Natural killer cell (primary cell): ENCODE results near the gene TNFRSF12A. TPM values are rescaled to one million over a fixed set of nuclear protein-coding genes. Genes with fewer than 3 reads are reported as not detected.

Source experiments
- ATAC-seq, 3 donors: fragments of 150-1000 bp in 2 of 3; fragments of 200-7000 bp in 1 of 3; cut with Tn5 transposase; 1 replicate in 1 of 3; 2 replicates in 2 of 3; pipeline ENCODE4 v1.10.0; 2021; ENCODE audit warnings: mild to moderate bottlenecking in 2 of 3, moderate library complexity in 2 of 3
- DNase-seq, 2 donors: peaks; one replicate each; pipeline versions ENCODE4 v3.0.0 to v3.0.0-alpha.2; 2013 to 2021; ENCODE audit warnings: mixed read lengths in 1 of 2
- H3K27ac ChIP-seq: one replicate; pipeline ENCODE4 v1.5.1; 2013; ENCODE audit warnings: mild to moderate bottlenecking, low read length
- H3K27me3 ChIP-seq: one replicate; pipeline ENCODE4 v1.6.1; 2013; ENCODE audit warnings: low read length; ENCODE audit not compliant: control insufficient read depth, insufficient read depth
- H3K36me3 ChIP-seq: one replicate; pipeline ENCODE4 v1.6.1; 2013; ENCODE audit warnings: low read length; ENCODE audit not compliant: control insufficient read depth, insufficient read depth
- H3K4me1 ChIP-seq: one replicate; pipeline ENCODE4 v1.6.1; 2013; ENCODE audit warnings: low read length; ENCODE audit not compliant: control insufficient read depth, insufficient read depth
- H3K4me3 ChIP-seq: one replicate; pipeline ENCODE4 v1.5.1; 2013; ENCODE audit warnings: low read length
- H3K9me3 ChIP-seq: one replicate; pipeline ENCODE4 v1.6.1; 2013; ENCODE audit warnings: low read length; ENCODE audit not compliant: control insufficient read depth, insufficient read depth
- H3K27ac Mint-ChIP-seq, 2 donors: one replicate each; pipeline ENCODE4 v1.8.0; 2022; ENCODE audit warnings: mild to moderate bottlenecking in 2 of 2, mixed read lengths in 2 of 2, moderate library complexity in 1 of 2
- H3K27me3 Mint-ChIP-seq, 2 donors: one replicate each; pipeline ENCODE4 v1.8.0; 2022; ENCODE audit warnings: low read depth in 2 of 2, mixed read lengths in 2 of 2
- H3K36me3 Mint-ChIP-seq: one replicate; pipeline ENCODE4 v1.8.0; 2022; ENCODE audit warnings: mixed read lengths
- H3K4me1 Mint-ChIP-seq, 2 donors: one replicate each; pipeline ENCODE4 v1.8.0; 2022; ENCODE audit warnings: mixed read lengths in 2 of 2
- H3K4me3 Mint-ChIP-seq: one replicate; pipeline ENCODE4 v1.8.0; 2022; ENCODE audit warnings: mild to moderate bottlenecking, moderate library complexity, mixed read lengths
- H3K9me3 Mint-ChIP-seq, 2 donors: one replicate each; pipeline ENCODE4 v1.8.0; 2022; ENCODE audit warnings: mixed read lengths in 2 of 2
- CTCF ChIP-seq: fragments of 200-600 bp; IDR thresholded peaks from one replicate; pipeline ENCODE4 v1.8.0; 2022; ENCODE audit warnings: antibody characterized with exemption
- WGBS: methylation state at CpG from one replicate; pipeline ENCODE4 v1.1.7; 2013; ENCODE audit warnings: missing lambda C conversion rate; ENCODE audit not compliant: insufficient coverage; 5-methylcytosine and 5-hydroxymethylcytosine counted together
- intact Hi-C: fragments of 100-400 bp; cut with micrococcal nuclease; formaldehyde crosslinking; loops from one replicate; pipeline ENCODE4 v1.14.2; 2022
- total RNA-seq, 4 donors: library from RNA; stranded (reverse); fragments of 120-200 nt in 1 of 4; gene quantifications; one replicate each; pipeline versions ENCODE4 v1.2.3 to v1.2.4, GENCODE V29; 2013 to 2022

The TNFRSF12A gene
- total RNA-seq, 3 donors from 2014 or later (not counting 1 experiment from before 2014, with no cell fraction given): 2.4 to 3.7 (median 3.1) TPM

GRCh38 chr16:2992383-2993081 is 27.6 kb upstream of the TNFRSF12A start:
- ATAC-seq (no peak), DNase-seq (no peak)
- no peaks in the 10 kb centered on the region for H3K27me3 Mint-ChIP-seq
- WGBS: 97% methylated on average over 12 of the region's 14 CpGs
- Histone ChIP-seq H3K36me3 (no peaks in the 10 kb centered on the region), H3K4me1 (no peaks in the 10 kb centered on the region), H3K4me3 (no peak overlapping the region), H3K27me3 (no peaks in the 10 kb centered on the region), H3K27ac (no peak overlapping the region), H3K9me3 (no peaks in the 10 kb centered on the region)
- no peak overlapping the region for H3K27ac Mint-ChIP-seq
- no peaks in the 10 kb centered on the region for H3K36me3 Mint-ChIP-seq
- intact Hi-C loops: no loop called here
- H3K9me3 Mint-ChIP-seq: no peaks in the 10 kb centered on the region
- no peaks in the 10 kb centered on the region for H3K4me1 Mint-ChIP-seq
- no peak for TF ChIP-seq CTCF
- no peak overlapping the region for H3K4me3 Mint-ChIP-seq

GRCh38 chr16:2996298-2996697 is 23.9 kb upstream of the TNFRSF12A start:
- ATAC-seq (no peak), DNase-seq (no peak)
- H3K9me3 ChIP-seq: no peaks in the 10 kb centered on the region
- 87% methylated on average over 13 of the region's 13 CpGs for WGBS
- no peak for TF ChIP-seq CTCF
- no peak overlapping the region for H3K27ac Mint-ChIP-seq
- no peaks in the 10 kb centered on the region for H3K27me3 Mint-ChIP-seq
- no peak overlapping the region for H3K27ac ChIP-seq
- no peaks in the 10 kb centered on the region for H3K36me3 ChIP-seq
- H3K9me3 Mint-ChIP-seq: no peaks in the 10 kb centered on the region
- no peak overlapping the region for H3K4me3 Mint-ChIP-seq
- H3K4me3 ChIP-seq: no peak overlapping the region
- no peaks in the 10 kb centered on the region for H3K36me3 Mint-ChIP-seq
- H3K4me1 Mint-ChIP-seq: no peaks in the 10 kb centered on the region
- H3K27me3 ChIP-seq: no peaks in the 10 kb centered on the region
- H3K4me1 ChIP-seq: no peaks in the 10 kb centered on the region
- intact Hi-C loops: no loop called here

GRCh38 chr16:2999929-3000328 is 20.2 kb upstream of the TNFRSF12A start:
- H3K36me3 ChIP-seq: no peaks in the 10 kb centered on the region
- ATAC-seq: no peak
- no peaks in the 10 kb centered on the region for H3K27me3 ChIP-seq
- H3K4me1 Mint-ChIP-seq: peaks cover 0 to 4% of the 10 kb centered on the region in 2 donors
- H3K4me3 Mint-ChIP-seq: no peak overlapping the region
- H3K27ac ChIP-seq: no peak overlapping the region
- no peaks in the 10 kb centered on the region for H3K9me3 Mint-ChIP-seq
- H3K27ac Mint-ChIP-seq: no peak overlapping the region
- intact Hi-C loops: no loop called here
- no peaks in the 10 kb centered on the region for H3K9me3 ChIP-seq
- no peak overlapping the region for H3K4me3 ChIP-seq
- peaks cover 7% of the 10 kb centered on the region for H3K4me1 ChIP-seq
- no peaks in the 10 kb centered on the region for H3K36me3 Mint-ChIP-seq
- DNase-seq: no peak
- TF ChIP-seq CTCF: no peak
- peaks cover 0 to 2% of the 10 kb centered on the region in 2 donors for H3K27me3 Mint-ChIP-seq
- WGBS: 94% methylated on average over 6 of the region's 6 CpGs

GRCh38 chr16:3000540-3000939 is 19.6 kb upstream of the TNFRSF12A start:
- DNase-seq: no peak
- intact Hi-C loops: no loop called here
- Histone ChIP-seq H3K4me3 (no peak overlapping the region), H3K27me3 (no peaks in the 10 kb centered on the region), H3K4me1 (peaks cover 9% of the 10 kb centered on the region), H3K36me3 (no peaks in the 10 kb centered on the region), H3K9me3 (no peaks in the 10 kb centered on the region), H3K27ac (no peak overlapping the region)
- Mint-ChIP-seq H3K4me1 (peaks cover 0 to 5% of the 10 kb centered on the region in 2 donors), H3K27me3 (peaks cover 0 to 3% of the 10 kb centered on the region in 2 donors), H3K27ac (no peak overlapping the region), H3K36me3 (no peaks in the 10 kb centered on the region), H3K4me3 (no peak overlapping the region), H3K9me3 (no peaks in the 10 kb centered on the region)
- WGBS: 83% methylated on average over 4 of the region's 4 CpGs
- ATAC-seq: no peak
- no peak for TF ChIP-seq CTCF
